Panc1 (cell line): Measurements from ENCODE around the gene UBE2L6. TPM values are rescaled to one million over a fixed set of nuclear protein-coding genes. Genes with fewer than 3 reads are reported as not detected.

Experiments used
- ATAC-seq: fragments of 200-7000 bp; cut with Tn5 transposase; 2 replicates; pipeline ENCODE4 v1.9.1; 2020; ENCODE audit warnings: mild to moderate bottlenecking, moderate library complexity
- BruUV-seq: library from RNA; stranded (reverse); fragments of 400-500 nt; replicated peaks from 2 replicates; lab custom pipeline; 2021; lab: Mats Ljungman, UMichigan
- CTCF ChIA-PET: fragments of 300-600 bp; sonication (Branson Sonifier 250); formaldehyde crosslinking; loops from one replicate; lab custom pipeline; 2022; ENCODE audit warnings: antibody characterized with exemption; lab: Charles Lee
- POLR2A ChIA-PET: fragments of 300-600 bp; sonication (Branson Sonifier 250); formaldehyde crosslinking; loops from one replicate; lab custom pipeline; 2022; ENCODE audit warnings: antibody characterized with exemption; lab: Charles Lee
- DNase-seq: peaks from one replicate; pipeline ENCODE4 v3.0.0-alpha.2; 2010; ENCODE audit warnings: low read depth, low spot score
- H3K27ac ChIP-seq: 2 replicates; pipeline ENCODE4 v1.5.1; 2011; ENCODE audit warnings: mild to moderate bottlenecking, low read length, inconsistent platforms
- H3K27me3 ChIP-seq: fragments of 200-500 bp; sonication (Bioruptor generic); 2 replicates; pipeline ENCODE4 v1.6.0; 2014; ENCODE audit warnings: low read length, inconsistent platforms; ENCODE audit not compliant: control insufficient read depth, insufficient read depth
- H3K36me3 ChIP-seq: fragments of 200-500 bp; sonication (Bioruptor generic); 2 replicates; pipeline ENCODE4 v1.5.1; 2014; ENCODE audit warnings: inconsistent platforms, mild to moderate bottlenecking, low read length, moderate library complexity; ENCODE audit not compliant: control insufficient read depth, insufficient read depth
- H3K4me1 ChIP-seq: 2 replicates; pipeline ENCODE4 v1.5.1; 2011; ENCODE audit warnings: inconsistent platforms, mild to moderate bottlenecking, low read length, moderate library complexity; ENCODE audit not compliant: control insufficient read depth, insufficient read depth
- H3K4me3 ChIP-seq, 2 experiments: 2 replicates each; pipeline ENCODE4 v1.5.1; 2011 to 2012; ENCODE audit warnings: low read depth in 2 of 2, low read length in 2 of 2, mild to moderate bottlenecking in 2 of 2, inconsistent platforms in 1 of 2, moderate library complexity in 1 of 2
- H3K9me3 ChIP-seq: fragments of 200-500 bp; sonication (Bioruptor generic); 2 replicates; pipeline ENCODE4 v1.5.1; 2014; ENCODE audit warnings: low read depth, mild to moderate bottlenecking, inconsistent platforms, low read length, moderate library complexity; ENCODE audit not compliant: control insufficient read depth, insufficient read depth
- POLR2AphosphoS5 ChIP-seq: IDR thresholded peaks from 2 replicates; pipeline ENCODE4 v1.6.1; 2012; ENCODE audit warnings: mild to moderate bottlenecking, low read depth, low read length, moderate library complexity
- REST ChIP-seq, 2 experiments: IDR thresholded peaks; 2 replicates each; pipeline ENCODE4 v1.6.1; 2011 to 2012; ENCODE audit warnings: low read depth in 2 of 2, control low read depth in 1 of 2, low read length in 1 of 2, mild to moderate bottlenecking in 1 of 2, moderate library complexity in 1 of 2; ENCODE audit not compliant: insufficient read depth in 1 of 2
- SIN3A ChIP-seq: IDR thresholded peaks from 2 replicates; pipeline ENCODE4 v1.6.1; 2012; ENCODE audit warnings: low read depth, mild to moderate bottlenecking, low read length, moderate library complexity, borderline replicate concordance; ENCODE audit not compliant: insufficient read depth
- TCF7L2 ChIP-seq: IDR thresholded peaks from 2 replicates; pipeline ENCODE4 v1.6.1; 2011; ENCODE audit warnings: mild to moderate bottlenecking, low read depth, low read length, inconsistent platforms
- in situ Hi-C: cut with HindIII; loops from 2 replicates; pipeline ENCODE4 v1.10.0; 2016; ENCODE audit warnings: low sequenced_read_pairs, low pct_unique_long_range_greater_than_20kb
- intact Hi-C: fragments of 100-400 bp; cut with micrococcal nuclease; formaldehyde crosslinking; loops from one replicate; pipeline ENCODE4 v1.10.0; 2022; ENCODE audit not compliant: unreplicated experiment
- total RNA-seq: library from RNA; stranded (reverse); gene quantifications from one replicate; pipeline ENCODE4 v1.2.1, GENCODE V29; 2021; ENCODE audit not compliant: unreplicated experiment
- TF ChIP-seq, protein P1 (sequence below): fragments of 450-650 bp; IDR thresholded peaks from 2 replicates; pipeline ENCODE4 v1.5.1; 2017; ENCODE audit warnings: mild to moderate bottlenecking

UBE2L6 gene
- total RNA-seq, 1 experiment from 2014 or later: 19.1 TPM

DNA sequence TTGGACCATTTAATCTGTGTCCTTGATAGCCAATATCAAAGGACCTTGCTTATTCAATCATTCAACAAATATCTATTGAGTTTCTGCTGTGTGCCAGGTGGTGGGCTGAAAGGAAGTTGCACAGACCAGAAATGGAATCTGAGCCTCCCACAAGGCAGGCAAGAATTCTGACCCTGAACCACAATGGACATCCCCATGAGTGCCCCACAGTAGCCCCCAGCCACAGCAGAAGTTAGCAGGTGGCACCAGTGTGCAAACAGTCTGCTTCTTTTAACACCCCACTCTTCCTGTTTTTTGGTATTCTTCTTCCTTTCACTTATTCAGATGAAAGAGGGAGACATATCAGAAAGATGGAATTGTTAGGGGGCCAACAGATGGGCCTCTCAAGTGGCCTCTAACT lies 17.8 kb upstream of the UBE2L6 start:
- ATAC-seq (no peak), DNase-seq (no peak)
- H3K27me3 ChIP-seq: no peaks in the 10 kb centered on the region; the same call in 1 of the 2 replicates
- intact Hi-C loops: no loop called here
- no peaks in the 10 kb centered on the region for H3K9me3 ChIP-seq
- no peak overlapping the region for H3K27ac ChIP-seq
- in situ Hi-C loops: no loop called here
- no peaks in the 10 kb centered on the region for H3K4me1 ChIP-seq
- ChIA-PET POLR2A (no interaction called here), CTCF (no interaction called here)
- TF ChIP-seq SIN3A (no peak), REST (IDR thresholded peaks at IDR 0.05; ENCODE audit: insufficient read depth in 1 of 2, low read depth in 2 of 2, low read length in 1 of 2) (no peak), POLR2AphosphoS5 (no peak), TCF7L2 (no peak)
- TF ChIP-seq, protein P1, sequence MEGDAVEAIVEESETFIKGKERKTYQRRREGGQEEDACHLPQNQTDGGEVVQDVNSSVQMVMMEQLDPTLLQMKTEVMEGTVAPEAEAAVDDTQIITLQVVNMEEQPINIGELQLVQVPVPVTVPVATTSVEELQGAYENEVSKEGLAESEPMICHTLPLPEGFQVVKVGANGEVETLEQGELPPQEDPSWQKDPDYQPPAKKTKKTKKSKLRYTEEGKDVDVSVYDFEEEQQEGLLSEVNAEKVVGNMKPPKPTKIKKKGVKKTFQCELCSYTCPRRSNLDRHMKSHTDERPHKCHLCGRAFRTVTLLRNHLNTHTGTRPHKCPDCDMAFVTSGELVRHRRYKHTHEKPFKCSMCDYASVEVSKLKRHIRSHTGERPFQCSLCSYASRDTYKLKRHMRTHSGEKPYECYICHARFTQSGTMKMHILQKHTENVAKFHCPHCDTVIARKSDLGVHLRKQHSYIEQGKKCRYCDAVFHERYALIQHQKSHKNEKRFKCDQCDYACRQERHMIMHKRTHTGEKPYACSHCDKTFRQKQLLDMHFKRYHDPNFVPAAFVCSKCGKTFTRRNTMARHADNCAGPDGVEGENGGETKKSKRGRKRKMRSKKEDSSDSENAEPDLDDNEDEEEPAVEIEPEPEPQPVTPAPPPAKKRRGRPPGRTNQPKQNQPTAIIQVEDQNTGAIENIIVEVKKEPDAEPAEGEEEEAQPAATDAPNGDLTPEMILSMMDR: no peak
- no peak overlapping the region for H3K4me3 ChIP-seq
- BruUV-seq: no TSS peak
- no peaks in the 10 kb centered on the region for H3K36me3 ChIP-seq

DNA sequence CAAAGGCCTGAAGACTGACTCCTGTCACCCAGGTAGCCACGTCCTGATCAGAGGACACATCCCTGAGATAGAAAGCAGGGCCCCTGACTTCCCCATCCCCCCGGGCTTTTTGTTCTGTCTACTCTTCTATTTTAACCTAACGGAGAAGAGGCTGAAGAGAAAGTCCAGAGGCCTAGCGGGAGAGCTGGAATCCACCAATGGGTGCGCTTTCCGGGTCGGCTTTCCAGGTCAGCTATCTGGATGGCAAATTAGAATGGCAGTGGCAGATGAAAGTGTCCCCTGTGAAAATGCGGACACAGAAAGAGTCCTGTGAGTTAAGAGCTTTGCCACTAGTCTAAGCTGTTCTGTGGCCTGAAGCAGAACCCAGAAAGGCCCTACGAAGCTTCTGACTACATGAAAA lies 16.9 kb upstream of the UBE2L6 start:
- ATAC-seq: no peak
- CTCF ChIA-PET: no interaction called here
- BruUV-seq: no TSS peak

More for the DNA sequence above, 16.9 kb upstream of the UBE2L6 start:
- Histone ChIP-seq H3K4me1 (no peaks in the 10 kb centered on the region), H3K4me3 (no peak overlapping the region), H3K27me3 (no peaks in the 10 kb centered on the region; the same call in 1 of the 2 replicates), H3K36me3 (no peaks in the 10 kb centered on the region), H3K9me3 (no peaks in the 10 kb centered on the region), H3K27ac (no peak overlapping the region)
- DNase-seq: no peak
- intact Hi-C loops: no loop called here
- TF ChIP-seq, protein P1: no peak
- no peak for TF ChIP-seq SIN3A
- TF ChIP-seq POLR2AphosphoS5: no peak
- no peak for TF ChIP-seq REST (IDR thresholded peaks at IDR 0.05; ENCODE audit: insufficient read depth in 1 of 2, low read depth in 2 of 2, low read length in 1 of 2)
- TF ChIP-seq TCF7L2: no peak
- POLR2A ChIA-PET: no interaction called here
- in situ Hi-C loops: no loop called here
